HG02938 (cell line): ENCODE results near the gene FNDC3B.

Experiments
- ATAC-seq: cut with Tn5 transposase; IDR thresholded peaks from one replicate; pipeline ENCODE4 v1.9.1; 2021; ENCODE audit warnings: mild to moderate bottlenecking, moderate library complexity; ENCODE audit not compliant: unreplicated experiment

The FNDC3B gene

GRCh38 chr3:172111163-172111562, 71.8 kb downstream of the FNDC3B start:
- ATAC-seq = no peak

GRCh38 chr3:172112078-172112733, 72.8 kb downstream of the FNDC3B start:
- no peak for ATAC-seq

- ATAC-seq = no peak
Measured at GRCh38 chr3:172112734-172113120, 73.3 kb downstream of the FNDC3B start.

GRCh38 chr3:172113710-172114109, 74.3 kb downstream of the FNDC3B start:
- no peak for ATAC-seq

GRCh38 chr3:172115059-172115458, 75.7 kb downstream of the FNDC3B start:
- ATAC-seq = no peak

GRCh38 chr3:172115787-172116186, 76.4 kb downstream of the FNDC3B start:
- ATAC-seq = no peak

- ATAC-seq = no peak
Measured at GRCh38 chr3:172118019-172118418, 78.6 kb downstream of the FNDC3B start.

- no peak for ATAC-seq
Measured at GRCh38 chr3:172119266-172119969, 80.0 kb downstream of the FNDC3B start.

GRCh38 chr3:172120912-172121311, 81.5 kb downstream of the FNDC3B start:
- no peak for ATAC-seq

- ATAC-seq = no peak
Measured at GRCh38 chr3:172121981-172122380, 82.6 kb downstream of the FNDC3B start.

- ATAC-seq = no peak
Measured at GRCh38 chr3:172124271-172124670, 84.9 kb downstream of the FNDC3B start.

- ATAC-seq = no peak
Measured at GRCh38 chr3:172125053-172125452, 85.7 kb downstream of the FNDC3B start.

GRCh38 chr3:172125963-172126457, 86.6 kb downstream of the FNDC3B start:
- ATAC-seq = no peak

- ATAC-seq = no peak
Measured at GRCh38 chr3:172126741-172127140, 87.4 kb downstream of the FNDC3B start.

GRCh38 chr3:172127141-172127540, 87.8 kb downstream of the FNDC3B start:
- no peak for ATAC-seq

GRCh38 chr3:172127929-172128580, 88.7 kb downstream of the FNDC3B start:
- no peak for ATAC-seq

- no peak for ATAC-seq
Measured at GRCh38 chr3:172128858-172129257, 89.5 kb downstream of the FNDC3B start.

GRCh38 chr3:172129498-172129849, 90.1 kb downstream of the FNDC3B start:
- no peak for ATAC-seq

GRCh38 chr3:172129850-172130716, 90.7 kb downstream of the FNDC3B start:
- ATAC-seq = no peak

GRCh38 chr3:172130717-172131050, 91.3 kb downstream of the FNDC3B start:
- no peak for ATAC-seq

- no peak for ATAC-seq
Measured at GRCh38 chr3:172131746-172132145, 92.4 kb downstream of the FNDC3B start.
